Measurements from ENCODE around the gene CD96.

GRCh38 chr3:111588527-111588926, 46.5 kb downstream of the CD96 start:
- TF ChIP-seq CTCF (conservative IDR thresholded peaks at IDR 0.05 in 1 of 2, IDR thresholded peaks at IDR 0.05 in 1 of 2; ENCODE audit: low read depth in 1 of 2, low read length in 2 of 2) (no peak), EZH2 (IDR thresholded peaks at IDR 0.05; ENCODE audit: low read length, missing control alignments) (no peak)
